Measurements from ENCODE around the gene SPAST.

DNA sequence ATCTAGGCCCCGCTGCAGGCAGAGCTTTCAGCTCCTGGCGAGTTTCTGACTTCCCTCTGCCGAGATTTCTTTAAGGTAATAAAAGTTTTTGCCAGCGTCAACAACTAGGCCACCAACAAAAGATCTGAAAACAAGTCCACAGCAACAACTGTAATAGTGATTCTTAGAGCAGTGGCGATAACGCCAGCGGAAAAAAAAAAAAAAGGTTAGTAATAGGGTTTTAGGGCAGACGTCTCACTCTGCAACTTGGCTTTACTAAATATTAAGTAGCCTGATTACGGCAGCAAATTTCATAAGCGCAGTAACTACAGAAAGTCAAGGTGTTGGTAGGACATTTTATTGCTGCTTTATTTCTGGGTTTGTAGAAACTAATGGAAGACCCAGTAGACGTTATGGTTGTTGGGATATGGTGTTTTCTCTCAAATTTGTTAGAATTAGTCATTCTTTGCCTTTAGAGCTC, 102.8 kb downstream of the SPAST start:
- TF ChIP-seq EZH2 (IDR thresholded peaks at IDR 0.05; ENCODE audit: borderline replicate concordance, insufficient read depth, low read depth, low read length, poor library complexity, severe bottlenecking): no peak
- TF ChIP-seq, protein P1, sequence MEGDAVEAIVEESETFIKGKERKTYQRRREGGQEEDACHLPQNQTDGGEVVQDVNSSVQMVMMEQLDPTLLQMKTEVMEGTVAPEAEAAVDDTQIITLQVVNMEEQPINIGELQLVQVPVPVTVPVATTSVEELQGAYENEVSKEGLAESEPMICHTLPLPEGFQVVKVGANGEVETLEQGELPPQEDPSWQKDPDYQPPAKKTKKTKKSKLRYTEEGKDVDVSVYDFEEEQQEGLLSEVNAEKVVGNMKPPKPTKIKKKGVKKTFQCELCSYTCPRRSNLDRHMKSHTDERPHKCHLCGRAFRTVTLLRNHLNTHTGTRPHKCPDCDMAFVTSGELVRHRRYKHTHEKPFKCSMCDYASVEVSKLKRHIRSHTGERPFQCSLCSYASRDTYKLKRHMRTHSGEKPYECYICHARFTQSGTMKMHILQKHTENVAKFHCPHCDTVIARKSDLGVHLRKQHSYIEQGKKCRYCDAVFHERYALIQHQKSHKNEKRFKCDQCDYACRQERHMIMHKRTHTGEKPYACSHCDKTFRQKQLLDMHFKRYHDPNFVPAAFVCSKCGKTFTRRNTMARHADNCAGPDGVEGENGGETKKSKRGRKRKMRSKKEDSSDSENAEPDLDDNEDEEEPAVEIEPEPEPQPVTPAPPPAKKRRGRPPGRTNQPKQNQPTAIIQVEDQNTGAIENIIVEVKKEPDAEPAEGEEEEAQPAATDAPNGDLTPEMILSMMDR (IDR thresholded peaks at IDR 0.05): no peak
